Mesenchymal stem cell (in vitro differentiated cells and primary cell): Measurements from ENCODE around the gene SAXO2.
"Not testable (repeated sequence)": the region's sequence is repeated elsewhere in the genome, so short reads cannot be mapped to it uniquely, and the experiment has no call there.

ENCODE experiments used
- DNase-seq: peaks from one replicate; pipeline ENCODE4 v3.0.0-alpha.2; 2013
- H2AFZ ChIP-seq: one replicate; pipeline ENCODE4 v1.6.1; 2013; ENCODE audit warnings: low read depth, mild to moderate bottlenecking, control low read depth, inconsistent platforms, low read length, moderate library complexity
- H2AK5ac ChIP-seq: 2 replicates; pipeline ENCODE4 v1.6.1; 2013; ENCODE audit warnings: low read length, moderate library complexity, mild to moderate bottlenecking, inconsistent platforms; ENCODE audit not compliant: severe bottlenecking
- H2BK120ac ChIP-seq: one replicate; pipeline ENCODE4 v1.6.1; 2013; ENCODE audit warnings: low read depth, mild to moderate bottlenecking, inconsistent platforms, low read length, moderate library complexity
- H2BK12ac ChIP-seq, 2 experiments: one replicate each; pipeline ENCODE4 v1.6.1; 2013; ENCODE audit warnings: inconsistent platforms in 2 of 2, low read length in 2 of 2, mild to moderate bottlenecking in 2 of 2, moderate library complexity in 2 of 2, control low read depth in 1 of 2
- H2BK15ac ChIP-seq: one replicate; pipeline ENCODE4 v1.6.1; 2013; ENCODE audit warnings: mild to moderate bottlenecking, low read depth, inconsistent platforms; ENCODE audit not compliant: poor library complexity, severe bottlenecking
- H2BK5ac ChIP-seq: 2 replicates; pipeline ENCODE4 v1.6.1; 2013; ENCODE audit warnings: low read depth, mild to moderate bottlenecking, low read length, control low read depth, inconsistent platforms; ENCODE audit not compliant: poor library complexity, severe bottlenecking
- H3K14ac ChIP-seq, 2 experiments: one replicate each; pipeline ENCODE4 v1.6.1; 2013; ENCODE audit warnings: inconsistent platforms in 2 of 2, low read length in 2 of 2, control low read depth in 1 of 2, mild to moderate bottlenecking in 1 of 2, moderate library complexity in 1 of 2
- H3K18ac ChIP-seq, 2 experiments: one replicate each; pipeline ENCODE4 v1.6.1; 2013; ENCODE audit warnings: inconsistent platforms in 2 of 2, low read length in 2 of 2, control low read depth in 1 of 2, low read depth in 1 of 2, mild to moderate bottlenecking in 1 of 2
- H3K23ac ChIP-seq, 2 experiments: one replicate each; pipeline ENCODE4 v1.6.1; 2013; ENCODE audit warnings: inconsistent platforms in 2 of 2, low read length in 2 of 2, mild to moderate bottlenecking in 2 of 2, moderate library complexity in 2 of 2, control low read depth in 1 of 2
- H3K27ac ChIP-seq: 2 replicates; pipeline ENCODE4 v1.5.1; 2013; ENCODE audit warnings: mild to moderate bottlenecking, moderate library complexity, low read length, control low read depth, inconsistent platforms; ENCODE audit not compliant: poor library complexity, severe bottlenecking
- H3K27me3 ChIP-seq, 2 experiments: 2 replicates each; pipeline versions ENCODE4 v1.6.1 to v1.7.0; 2013; ENCODE audit warnings: low read length in 2 of 2, mild to moderate bottlenecking in 2 of 2, moderate library complexity in 2 of 2, control low read depth in 1 of 2, inconsistent platforms in 1 of 2; ENCODE audit not compliant: control insufficient read depth in 1 of 2, insufficient read depth in 1 of 2
- H3K36me3 ChIP-seq, 2 experiments: 2 replicates each; pipeline versions ENCODE4 v1.6.1 to v1.7.0; 2013; ENCODE audit warnings: low read length in 2 of 2, control low read depth in 1 of 2, inconsistent platforms in 1 of 2, low read depth in 1 of 2, mild to moderate bottlenecking in 1 of 2; ENCODE audit not compliant: insufficient read depth in 2 of 2, control insufficient read depth in 1 of 2
- H3K4ac ChIP-seq, 2 experiments: one replicate each; pipeline ENCODE4 v1.6.1; 2013; ENCODE audit warnings: inconsistent platforms in 2 of 2, low read length in 2 of 2, mild to moderate bottlenecking in 2 of 2, moderate library complexity in 2 of 2, control low read depth in 1 of 2, low read depth in 1 of 2
- H3K4me1 ChIP-seq: 2 replicates; pipeline ENCODE4 v1.6.1; 2013; ENCODE audit warnings: low read depth, low read length, control low read depth; ENCODE audit not compliant: control insufficient read depth, insufficient read depth
- H3K4me2 ChIP-seq: 2 replicates; pipeline ENCODE4 v1.6.1; 2013; ENCODE audit warnings: low read length, mild to moderate bottlenecking, inconsistent platforms; ENCODE audit not compliant: poor library complexity, severe bottlenecking
- H3K4me3 ChIP-seq, 2 experiments: 2 replicates each; pipeline versions ENCODE4 v1.5.1 to v1.7.0; 2013; ENCODE audit warnings: low read length in 2 of 2, mild to moderate bottlenecking in 2 of 2, control low read depth in 1 of 2, low read depth in 1 of 2; ENCODE audit not compliant: insufficient read depth in 1 of 2
- H3K79me1 ChIP-seq: replicated peaks from 2 replicates; pipeline ENCODE4 v1.6.1; 2013; ENCODE audit warnings: mild to moderate bottlenecking, control low read depth, low read length, inconsistent platforms; ENCODE audit not compliant: poor library complexity, severe bottlenecking
- H3K9ac ChIP-seq: 2 replicates; pipeline ENCODE4 v1.7.0; 2013; ENCODE audit warnings: mild to moderate bottlenecking, low read length, moderate library complexity
- H3K9me3 ChIP-seq: 2 replicates; pipeline ENCODE4 v1.7.0; 2013; ENCODE audit warnings: mild to moderate bottlenecking, low read length; ENCODE audit not compliant: control insufficient read depth
- H4K8ac ChIP-seq: one replicate; pipeline ENCODE4 v1.6.1; 2013; ENCODE audit warnings: inconsistent platforms, mild to moderate bottlenecking, low read length, moderate library complexity
- H4K91ac ChIP-seq: one replicate; pipeline ENCODE4 v1.6.1; 2013; ENCODE audit warnings: mild to moderate bottlenecking, low read length, inconsistent platforms
- WGBS: methylation state at CpG from one replicate; pipeline ENCODE4 v1.1.7; 2013; ENCODE audit warnings: mixed read lengths; 5-methylcytosine and 5-hydroxymethylcytosine counted together

SAXO2 gene

GRCh38 chr15:82272154-82272553 lies 9.5 kb downstream of the SAXO2 start:
- Histone ChIP-seq H4K91ac (no peak overlapping the region), H3K79me1 (no peaks in the 10 kb centered on the region), H2AFZ (no peak overlapping the region), H2BK5ac (no peak overlapping the region), H3K9ac (no peak overlapping the region), H3K4ac (no peak overlapping the region), H3K27me3 (no peaks in the 10 kb centered on the region), H3K4me3 (no peak overlapping the region), H3K18ac (no peak overlapping the region), H2AK5ac (no peak overlapping the region), H4K8ac (no peak overlapping the region), H3K23ac (no peak overlapping the region), H3K4me2 (no peak overlapping the region), H3K36me3 (no peaks in the 10 kb centered on the region), H2BK15ac (no peak overlapping the region), H3K27ac (no peak overlapping the region), H2BK120ac (no peak overlapping the region), H3K9me3 (peaks cover 14% of the 10 kb centered on the region), H3K4me1 (no peaks in the 10 kb centered on the region), H3K14ac (no peak overlapping the region), H2BK12ac (no peak overlapping the region)
- WGBS = 100% methylated on average over 1 of the region's 2 CpGs
- DNase-seq = no peak

DNA sequence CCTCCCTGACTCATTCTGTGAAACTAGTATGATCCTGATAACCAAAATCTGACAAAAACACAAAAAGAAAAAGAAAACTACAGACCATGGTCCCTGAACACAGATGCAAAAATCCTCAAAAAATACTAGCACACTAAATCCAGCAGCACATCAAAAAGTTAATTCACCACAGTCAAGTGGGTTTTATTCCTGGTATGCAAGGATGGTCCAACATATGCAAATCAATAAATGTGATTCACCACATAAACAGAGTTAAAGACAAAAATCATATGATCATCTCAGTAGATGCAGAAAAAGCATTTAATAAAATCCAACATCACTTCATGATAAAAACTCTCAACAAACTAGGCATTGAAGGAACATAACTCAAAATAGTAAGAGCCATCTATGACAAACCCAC lies 12.8 kb downstream of the SAXO2 start:
- Histone ChIP-seq H3K4me2 (no peak overlapping the region), H4K91ac (no peak overlapping the region), H3K27me3 (peaks cover 0 to 6% of the 10 kb centered on the region in 2 experiments), H2BK120ac (no peak overlapping the region), H3K27ac (no peak overlapping the region), H3K18ac (no peak overlapping the region), H3K36me3 (no peaks in the 10 kb centered on the region), H3K4me3 (no peak overlapping the region), H2AFZ (no peak overlapping the region), H2BK5ac (no peak overlapping the region), H3K23ac (no peak overlapping the region), H3K4me1 (no peaks in the 10 kb centered on the region), H3K79me1 (no peaks in the 10 kb centered on the region), H2AK5ac (no peak overlapping the region), H2BK15ac (no peak overlapping the region), H3K4ac (no peak overlapping the region), H3K14ac (no peak overlapping the region), H4K8ac (no peak overlapping the region), H2BK12ac (no peak overlapping the region), H3K9me3 (peaks cover 14% of the 10 kb centered on the region), H3K9ac (no peak overlapping the region)
- no peak for DNase-seq

DNA sequence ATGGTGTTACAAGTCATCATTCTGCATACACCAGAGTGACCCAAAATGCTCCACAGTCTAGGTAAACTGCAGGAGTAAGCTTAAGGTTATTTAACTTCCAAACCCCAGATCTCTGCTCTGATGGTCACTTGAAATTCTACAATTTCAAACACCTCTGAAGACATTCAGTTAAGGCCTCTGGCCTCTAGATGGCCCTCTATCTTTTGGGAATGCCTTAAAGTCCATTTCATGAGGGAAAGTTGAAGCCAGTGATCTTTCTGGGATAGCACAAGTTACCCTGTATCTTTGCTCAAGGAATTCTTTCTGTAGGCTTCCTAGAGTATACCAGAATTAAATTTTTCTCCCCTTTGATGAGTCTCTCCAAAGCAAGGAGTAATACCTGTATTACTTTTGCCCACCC lies 18.7 kb downstream of the SAXO2 start:
- H3K27me3 ChIP-seq, H3K4me2 ChIP-seq, H4K91ac ChIP-seq, H2AK5ac ChIP-seq, H3K27ac ChIP-seq, H4K8ac ChIP-seq, H2BK5ac ChIP-seq, H3K9me3 ChIP-seq, H2BK12ac ChIP-seq, DNase-seq, H3K4ac ChIP-seq, H3K18ac ChIP-seq, H2BK120ac ChIP-seq, H3K79me1 ChIP-seq, H3K36me3 ChIP-seq, H3K23ac ChIP-seq, H3K14ac ChIP-seq, H2AFZ ChIP-seq, H2BK15ac ChIP-seq, H3K4me3 ChIP-seq, H3K9ac ChIP-seq, H3K4me1 ChIP-seq: not testable (repeated sequence)

DNA sequence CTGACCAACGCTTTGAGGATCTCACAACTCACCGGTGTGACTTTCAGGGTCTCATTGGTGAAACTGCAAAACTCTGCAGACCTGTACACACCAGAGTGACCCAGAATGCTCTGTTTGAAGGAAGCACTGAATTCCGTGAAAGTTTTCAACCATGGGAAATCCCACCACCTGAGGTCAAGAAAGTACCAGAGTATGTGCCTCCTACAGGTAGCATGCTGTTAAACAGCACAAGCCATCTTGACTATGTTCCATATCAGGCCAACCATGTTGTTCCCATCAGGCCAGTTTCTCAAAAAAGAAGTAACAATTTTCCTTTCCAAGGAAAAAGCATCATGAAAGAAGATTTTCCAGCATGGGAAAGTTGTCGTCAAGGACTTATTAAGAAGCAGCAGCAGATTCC lies 19.8 kb downstream of the SAXO2 start:
- H3K4ac ChIP-seq, H2BK120ac ChIP-seq, H3K4me3 ChIP-seq, H3K9me3 ChIP-seq, H2BK5ac ChIP-seq, H3K4me1 ChIP-seq, H2AFZ ChIP-seq, H3K14ac ChIP-seq, H3K4me2 ChIP-seq, H3K27ac ChIP-seq, H2AK5ac ChIP-seq, H4K91ac ChIP-seq, DNase-seq, H3K79me1 ChIP-seq, H4K8ac ChIP-seq, H3K9ac ChIP-seq, H2BK12ac ChIP-seq, H3K23ac ChIP-seq, H3K36me3 ChIP-seq, H2BK15ac ChIP-seq, H3K27me3 ChIP-seq, H3K18ac ChIP-seq: not testable (repeated sequence)
- 72% methylated on average over 4 of the region's 4 CpGs for WGBS
